SK-N-SH (cell line): ENCODE data around the gene CNGA4.

Experiments
- MXI1 ChIP-seq: IDR thresholded peaks from 2 replicates; pipeline ENCODE4 v1.6.1; 2012; ENCODE audit warnings: mild to moderate bottlenecking, low read depth, low read length, improper control_type of control experiment
- REST ChIP-seq: IDR thresholded peaks from 2 replicates; pipeline ENCODE4 v1.6.1; 2012; ENCODE audit warnings: mild to moderate bottlenecking, low read depth, low read length, moderate library complexity
- RFX5 ChIP-seq: IDR thresholded peaks from 2 replicates; pipeline ENCODE4 v1.6.1; 2012; ENCODE audit warnings: mild to moderate bottlenecking, improper control_type of control experiment, low read length
- RXRA ChIP-seq: IDR thresholded peaks from 2 replicates; pipeline ENCODE4 v1.4.0; 2012; ENCODE audit warnings: low read depth, mild to moderate bottlenecking, borderline replicate concordance
- SIN3A ChIP-seq: IDR thresholded peaks from 2 replicates; pipeline ENCODE4 v1.6.1; 2012; ENCODE audit warnings: low read depth, mild to moderate bottlenecking, low read length, moderate library complexity, borderline replicate concordance
- TAF1 ChIP-seq: IDR thresholded peaks from 2 replicates; pipeline ENCODE4 v1.6.1; 2012; ENCODE audit warnings: low read depth, mild to moderate bottlenecking, low read length, moderate library complexity, borderline replicate concordance
- TF ChIP-seq, protein P1 (sequence below): fragments of 200-600 bp; sonication (generic); IDR thresholded peaks from 2 replicates; pipeline ENCODE4 v1.6.1; 2017; ENCODE audit warnings: antibody characterized with exemption, mild to moderate bottlenecking, moderate library complexity
- TF ChIP-seq, protein P2 (sequence below): IDR thresholded peaks from 2 replicates; pipeline ENCODE4; 2012
- TF ChIP-seq, protein P3 (sequence below): IDR thresholded peaks from 2 replicates; pipeline ENCODE4 v1.4.0; 2012; ENCODE audit warnings: low read depth, borderline replicate concordance

DNA sequence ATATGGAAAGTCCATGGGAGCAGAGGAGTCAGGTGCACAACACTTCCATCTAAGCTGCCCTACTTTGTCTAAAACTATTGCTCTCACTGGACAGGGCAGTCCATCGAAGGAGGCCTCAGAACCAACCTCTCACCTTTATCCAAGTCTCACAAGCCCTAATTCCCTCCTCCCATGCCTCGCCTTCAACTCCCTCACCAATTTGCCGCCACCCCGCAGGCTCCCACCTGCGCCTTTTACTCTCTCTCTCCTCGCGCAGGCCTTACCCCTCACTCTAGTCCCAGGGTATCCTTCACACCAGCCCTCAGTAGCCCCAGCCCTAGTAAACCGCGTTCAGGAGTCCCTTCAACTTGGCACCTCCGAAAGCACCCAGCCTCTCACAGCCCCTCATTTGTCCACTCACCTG, 4.9 kb upstream of the CNGA4 start:
- TF ChIP-seq, protein P1, sequence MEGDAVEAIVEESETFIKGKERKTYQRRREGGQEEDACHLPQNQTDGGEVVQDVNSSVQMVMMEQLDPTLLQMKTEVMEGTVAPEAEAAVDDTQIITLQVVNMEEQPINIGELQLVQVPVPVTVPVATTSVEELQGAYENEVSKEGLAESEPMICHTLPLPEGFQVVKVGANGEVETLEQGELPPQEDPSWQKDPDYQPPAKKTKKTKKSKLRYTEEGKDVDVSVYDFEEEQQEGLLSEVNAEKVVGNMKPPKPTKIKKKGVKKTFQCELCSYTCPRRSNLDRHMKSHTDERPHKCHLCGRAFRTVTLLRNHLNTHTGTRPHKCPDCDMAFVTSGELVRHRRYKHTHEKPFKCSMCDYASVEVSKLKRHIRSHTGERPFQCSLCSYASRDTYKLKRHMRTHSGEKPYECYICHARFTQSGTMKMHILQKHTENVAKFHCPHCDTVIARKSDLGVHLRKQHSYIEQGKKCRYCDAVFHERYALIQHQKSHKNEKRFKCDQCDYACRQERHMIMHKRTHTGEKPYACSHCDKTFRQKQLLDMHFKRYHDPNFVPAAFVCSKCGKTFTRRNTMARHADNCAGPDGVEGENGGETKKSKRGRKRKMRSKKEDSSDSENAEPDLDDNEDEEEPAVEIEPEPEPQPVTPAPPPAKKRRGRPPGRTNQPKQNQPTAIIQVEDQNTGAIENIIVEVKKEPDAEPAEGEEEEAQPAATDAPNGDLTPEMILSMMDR: no peak
- TF ChIP-seq TAF1: no peak
- TF ChIP-seq, protein P2, sequence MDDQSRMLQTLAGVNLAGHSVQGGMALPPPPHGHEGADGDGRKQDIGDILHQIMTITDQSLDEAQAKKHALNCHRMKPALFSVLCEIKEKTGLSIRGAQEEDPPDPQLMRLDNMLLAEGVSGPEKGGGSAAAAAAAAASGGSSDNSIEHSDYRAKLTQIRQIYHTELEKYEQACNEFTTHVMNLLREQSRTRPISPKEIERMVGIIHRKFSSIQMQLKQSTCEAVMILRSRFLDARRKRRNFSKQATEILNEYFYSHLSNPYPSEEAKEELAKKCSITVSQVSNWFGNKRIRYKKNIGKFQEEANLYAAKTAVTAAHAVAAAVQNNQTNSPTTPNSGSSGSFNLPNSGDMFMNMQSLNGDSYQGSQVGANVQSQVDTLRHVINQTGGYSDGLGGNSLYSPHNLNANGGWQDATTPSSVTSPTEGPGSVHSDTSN: no peak
- TF ChIP-seq RFX5: no peak
- no peak for TF ChIP-seq RXRA
- no peak for TF ChIP-seq SIN3A
- TF ChIP-seq MXI1: no peak
- TF ChIP-seq, protein P3, sequence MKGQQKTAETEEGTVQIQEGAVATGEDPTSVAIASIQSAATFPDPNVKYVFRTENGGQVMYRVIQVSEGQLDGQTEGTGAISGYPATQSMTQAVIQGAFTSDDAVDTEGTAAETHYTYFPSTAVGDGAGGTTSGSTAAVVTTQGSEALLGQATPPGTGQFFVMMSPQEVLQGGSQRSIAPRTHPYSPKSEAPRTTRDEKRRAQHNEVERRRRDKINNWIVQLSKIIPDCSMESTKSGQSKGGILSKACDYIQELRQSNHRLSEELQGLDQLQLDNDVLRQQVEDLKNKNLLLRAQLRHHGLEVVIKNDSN: no peak
- TF ChIP-seq REST: no peak
